Nephron (organoid): ENCODE measurements around the gene CNOT3.
A peak's percentile ranks its signal among the peaks of the same experiment; 100 is the strongest.

Source experiments
- H3K27ac Mint-ChIP-seq, 3 experiments: 2 replicates each; pipeline ENCODE4 v1.8.0; 2020; ENCODE audit warnings: mixed read lengths in 3 of 3, mild to moderate bottlenecking in 2 of 3, moderate library complexity in 1 of 3
- H3K27me3 Mint-ChIP-seq: 2 replicates; pipeline ENCODE4 v1.8.0; 2021; ENCODE audit warnings: low read depth, mild to moderate bottlenecking, moderate library complexity, mixed read lengths
- H3K36me3 Mint-ChIP-seq: 2 replicates; pipeline ENCODE4 v1.8.0; 2020; ENCODE audit warnings: low read depth, mixed read lengths
- H3K4me1 Mint-ChIP-seq: 2 replicates; pipeline ENCODE4 v1.8.0; 2020; ENCODE audit warnings: mixed read lengths
- H3K4me3 Mint-ChIP-seq, 3 experiments: 2 replicates each; pipeline ENCODE4 v1.8.0; 2020; ENCODE audit warnings: mild to moderate bottlenecking in 3 of 3, mixed read lengths in 3 of 3, moderate library complexity in 2 of 3
- H3K9me3 Mint-ChIP-seq: 2 replicates; pipeline ENCODE4 v1.8.0; 2020; ENCODE audit warnings: mixed read lengths
- TF ChIP-seq, protein P1 (sequence below), 3 experiments: fragments of 200-600 bp; sonication (generic); IDR thresholded peaks; one replicate each; pipeline ENCODE4 v1.5.0; 2021; ENCODE audit warnings: antibody characterized with exemption in 3 of 3; ENCODE audit not compliant: unreplicated experiment in 3 of 3

CNOT3 gene

DNA sequence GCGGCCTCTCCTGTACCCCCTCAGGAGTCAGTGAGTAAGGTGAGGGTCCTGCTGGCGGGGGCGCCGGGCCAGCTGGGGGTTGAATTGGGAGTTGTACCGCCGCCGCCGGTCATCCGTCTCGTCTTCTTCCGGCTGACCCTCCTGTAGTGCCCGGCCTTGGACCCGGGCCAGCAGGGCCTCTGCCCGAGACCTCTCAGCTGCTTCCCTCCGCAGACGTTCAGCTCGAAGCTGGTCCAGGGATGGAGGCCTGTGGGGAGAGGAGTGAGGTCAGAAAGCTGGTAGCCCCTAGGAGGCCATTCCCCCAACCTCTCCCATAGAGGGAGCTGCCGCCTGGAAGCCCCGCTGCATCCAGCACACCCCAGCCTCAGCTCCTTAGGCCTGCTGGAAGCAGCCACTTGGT, 18.1 kb downstream of the CNOT3 start:
- peaks cover 48% of the 10 kb centered on the region for H3K36me3 Mint-ChIP-seq
- H3K27ac Mint-ChIP-seq = no peak overlapping the region
- H3K4me3 Mint-ChIP-seq = no peak overlapping the region
- no peaks in the 10 kb centered on the region for H3K27me3 Mint-ChIP-seq
- peaks cover 27% of the 10 kb centered on the region for H3K4me1 Mint-ChIP-seq
- TF ChIP-seq, protein P1, sequence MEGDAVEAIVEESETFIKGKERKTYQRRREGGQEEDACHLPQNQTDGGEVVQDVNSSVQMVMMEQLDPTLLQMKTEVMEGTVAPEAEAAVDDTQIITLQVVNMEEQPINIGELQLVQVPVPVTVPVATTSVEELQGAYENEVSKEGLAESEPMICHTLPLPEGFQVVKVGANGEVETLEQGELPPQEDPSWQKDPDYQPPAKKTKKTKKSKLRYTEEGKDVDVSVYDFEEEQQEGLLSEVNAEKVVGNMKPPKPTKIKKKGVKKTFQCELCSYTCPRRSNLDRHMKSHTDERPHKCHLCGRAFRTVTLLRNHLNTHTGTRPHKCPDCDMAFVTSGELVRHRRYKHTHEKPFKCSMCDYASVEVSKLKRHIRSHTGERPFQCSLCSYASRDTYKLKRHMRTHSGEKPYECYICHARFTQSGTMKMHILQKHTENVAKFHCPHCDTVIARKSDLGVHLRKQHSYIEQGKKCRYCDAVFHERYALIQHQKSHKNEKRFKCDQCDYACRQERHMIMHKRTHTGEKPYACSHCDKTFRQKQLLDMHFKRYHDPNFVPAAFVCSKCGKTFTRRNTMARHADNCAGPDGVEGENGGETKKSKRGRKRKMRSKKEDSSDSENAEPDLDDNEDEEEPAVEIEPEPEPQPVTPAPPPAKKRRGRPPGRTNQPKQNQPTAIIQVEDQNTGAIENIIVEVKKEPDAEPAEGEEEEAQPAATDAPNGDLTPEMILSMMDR (IDR thresholded peaks at IDR 0.05; ENCODE audit: unreplicated experiment in 3 of 3) = no peak
- H3K9me3 Mint-ChIP-seq = peaks cover 4% of the 10 kb centered on the region

DNA sequence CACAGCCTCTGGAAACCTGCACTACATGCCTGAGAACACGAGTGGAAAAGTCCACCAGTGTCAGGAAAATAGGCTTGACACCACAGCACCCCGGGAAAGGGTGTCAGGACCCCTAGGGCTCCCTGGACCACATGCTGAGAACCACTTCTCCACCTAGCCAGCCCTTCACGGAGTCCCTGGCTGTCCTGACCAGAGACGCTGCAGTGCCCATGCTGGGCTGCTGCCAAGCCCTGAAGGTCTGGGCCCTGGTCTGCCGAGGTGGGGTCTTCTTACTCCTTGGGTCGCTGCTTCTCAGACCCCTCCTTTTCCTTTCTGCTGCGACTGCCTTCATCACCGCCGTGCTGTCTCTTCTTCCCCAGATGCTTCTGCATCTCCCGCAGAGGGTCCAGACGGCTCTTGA, 18.9 kb downstream of the CNOT3 start:
- H3K27me3 Mint-ChIP-seq = no peaks in the 10 kb centered on the region
- TF ChIP-seq, protein P1 (IDR thresholded peaks at IDR 0.05; ENCODE audit: unreplicated experiment in 3 of 3) = no peak
- H3K4me3 Mint-ChIP-seq = peak overlapping the region in 1 of 3 experiments; percentile 32
- peaks cover 42% of the 10 kb centered on the region for H3K36me3 Mint-ChIP-seq
- H3K4me1 Mint-ChIP-seq = peaks cover 32% of the 10 kb centered on the region
- H3K27ac Mint-ChIP-seq = no peak overlapping the region
- peaks cover 6% of the 10 kb centered on the region for H3K9me3 Mint-ChIP-seq

DNA sequence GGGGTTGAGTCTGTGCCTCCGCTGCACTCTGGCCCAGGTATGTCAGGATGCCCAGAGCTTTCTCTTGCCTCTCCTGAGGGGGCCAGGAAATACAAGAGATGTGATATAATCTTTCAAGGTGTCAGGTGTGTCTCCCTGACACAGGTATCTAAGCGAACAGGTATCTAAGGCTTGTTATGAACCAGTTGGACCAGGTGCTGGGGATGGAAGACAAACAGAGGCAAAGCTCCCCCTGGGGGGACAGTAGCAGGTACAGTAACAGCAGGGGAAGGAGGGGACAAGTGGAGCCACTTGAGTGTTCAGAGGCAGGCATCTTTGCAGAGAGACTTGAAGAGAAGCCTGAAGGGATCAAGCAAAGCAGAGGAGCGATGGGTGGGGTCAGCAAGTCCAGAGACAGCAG, 19.4 kb downstream of the CNOT3 start:
- Mint-ChIP-seq H3K27me3 (no peaks in the 10 kb centered on the region), H3K27ac (peak overlapping the region; percentile 5 to 80 (median 57)), H3K9me3 (peaks cover 6% of the 10 kb centered on the region), H3K4me1 (peaks cover 32% of the 10 kb centered on the region), H3K36me3 (peaks cover 38% of the 10 kb centered on the region), H3K4me3 (peak overlapping the region; percentile 69 to 77 (median 70))
- TF ChIP-seq, protein P1 (IDR thresholded peaks at IDR 0.05; ENCODE audit: unreplicated experiment in 3 of 3) = no peak

DNA sequence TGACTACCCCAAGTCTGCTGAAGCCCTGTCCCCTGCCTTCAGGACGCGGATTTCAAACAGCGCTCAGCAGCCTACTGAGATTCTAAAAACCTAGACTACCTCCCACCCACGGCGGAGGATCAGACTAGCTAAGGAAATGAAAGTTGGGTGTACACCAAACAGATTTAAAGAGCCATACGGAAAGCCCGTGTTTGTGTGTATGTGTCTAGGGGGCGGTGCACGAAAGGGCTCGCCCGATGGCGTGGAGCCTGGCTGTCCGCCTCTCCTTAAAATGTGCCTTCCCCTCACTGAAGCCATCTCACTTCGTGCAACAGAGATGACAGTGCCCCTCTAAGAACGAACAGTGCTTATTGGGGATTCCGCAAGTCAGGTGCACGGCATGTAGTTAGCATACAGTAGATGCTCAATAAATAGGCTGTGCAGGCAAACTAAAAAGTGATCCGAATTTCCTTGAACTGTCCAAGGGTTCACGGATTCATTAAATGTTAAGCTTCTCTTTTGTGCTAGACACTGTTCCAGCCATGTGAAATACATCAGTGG, 21.3 kb downstream of the CNOT3 start:
- peak overlapping the region; percentile 97 to 98 (median 97) for H3K27ac Mint-ChIP-seq
- TF ChIP-seq, protein P1 (IDR thresholded peaks at IDR 0.05; ENCODE audit: unreplicated experiment in 3 of 3) = no peak
- peaks cover 39% of the 10 kb centered on the region for H3K36me3 Mint-ChIP-seq
- peak overlapping the region; percentile 98 to 99 (median 98) for H3K4me3 Mint-ChIP-seq
- H3K27me3 Mint-ChIP-seq = peaks cover 6% of the 10 kb centered on the region
- H3K4me1 Mint-ChIP-seq = peaks cover 34% of the 10 kb centered on the region
- H3K9me3 Mint-ChIP-seq = peaks cover 10% of the 10 kb centered on the region

DNA sequence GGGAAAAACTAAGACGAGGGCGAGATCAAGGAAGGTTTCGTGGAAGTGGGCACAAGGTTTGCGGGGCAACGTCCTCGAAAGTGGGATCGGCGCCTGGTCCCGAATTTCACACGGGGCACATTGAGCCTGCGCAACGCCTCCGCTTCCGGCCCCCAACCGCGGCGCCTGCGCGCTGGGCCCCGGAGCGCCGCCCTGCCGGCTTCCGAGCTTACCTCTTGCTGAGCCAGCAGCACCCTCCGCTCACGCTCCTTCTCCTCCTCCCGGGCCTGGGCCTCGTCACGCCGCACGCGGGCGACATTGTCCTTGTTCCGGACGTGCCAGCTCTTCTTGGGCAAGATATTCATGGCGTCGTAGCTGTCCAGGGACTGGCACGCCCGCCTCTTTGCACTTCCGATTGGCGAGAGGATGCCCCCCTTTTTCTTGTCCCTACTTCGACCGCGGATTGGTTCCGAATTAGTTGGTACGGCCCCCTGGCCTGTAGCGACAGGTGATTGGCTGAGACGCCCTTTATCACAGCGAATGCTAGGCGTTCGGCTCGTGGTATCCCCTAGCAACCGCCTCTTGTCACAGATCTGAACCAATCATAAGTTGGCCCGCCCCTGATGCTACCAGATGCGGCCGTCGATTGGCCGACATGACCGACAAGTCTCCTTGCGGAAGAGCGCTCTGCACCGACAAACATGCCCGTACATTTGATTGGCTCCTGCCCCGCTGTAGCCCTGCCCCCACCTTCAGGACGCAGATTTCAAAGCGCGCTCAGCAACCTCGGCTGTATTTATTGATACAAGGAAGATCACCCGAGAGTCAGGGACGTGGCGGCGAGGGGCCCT, 22.0 kb downstream of the CNOT3 start, which contains the start of gene LENG1:
LENG1 (minus strand) TSS at position 370 of the 830 bp plus-strand sequence; CDS start at position 344, 26 bp downstream.
- Mint-ChIP-seq H3K9me3 (peaks cover 10% of the 10 kb centered on the region), H3K27ac (peak within 1 kb of the TSS; percentile 97 to 98 (median 97)), H3K27me3 (peaks cover 12% of the 10 kb centered on the region), H3K4me1 (peaks cover 34% of the 10 kb centered on the region), H3K4me3 (peak within 1 kb of the TSS; percentile 98 to 99 (median 98)), H3K36me3 (peaks cover 35% of the 10 kb centered on the region)
- TF ChIP-seq, protein P1 (IDR thresholded peaks at IDR 0.05; ENCODE audit: unreplicated experiment in 3 of 3) = peak; percentile 38 to 55 (median 44)
